ENCODE results near the gene PRX. TPM values are rescaled to one million over a fixed set of nuclear protein-coding genes. Genes with fewer than 3 reads are reported as not detected.

Gene PRX
- polyA plus RNA-seq, 3 donors, result 0.13 to 0.76 TPM; not detected in 1

GRCh38 chr19:40369797-40370196 lies 43.4 kb downstream of the PRX start:
- Histone ChIP-seq H4K20me1 (ENCODE audit: insufficient read depth, low read length) (peaks cover 13% of the 10 kb centered on the region), H2AFZ (ENCODE audit: insufficient read depth, low read depth, low read length, poor library complexity, severe bottlenecking) (no peak overlapping the region), H3K4me3 (replicated peaks in 1 of 3; ENCODE audit: low read depth in 2 of 3, low read length in 3 of 3) (no peak overlapping the region), H3K9ac (ENCODE audit: insufficient read depth, low read length, poor library complexity, severe bottlenecking) (no peak overlapping the region), H3K4me2 (replicated peaks; ENCODE audit: extremely low read depth, low read length, poor library complexity, severe bottlenecking) (no peak overlapping the region), H3K79me2 (ENCODE audit: insufficient read depth, low read length) (peaks cover 5% of the 10 kb centered on the region), H3K9me3 (replicated peaks in 1 of 2; ENCODE audit: control insufficient read depth in 1 of 2, insufficient read depth in 1 of 2, low read length in 2 of 2) (no peaks in the 10 kb centered on the region), H3K27ac (ENCODE audit: low read depth in 1 of 2, low read length in 2 of 2) (no peak overlapping the region), H3K36me3 (replicated peaks in 1 of 2; ENCODE audit: control insufficient read depth in 1 of 2, insufficient read depth in 2 of 2, low read length in 2 of 2) (peaks cover 62 to 75% of the 10 kb centered on the region in 2 donors), H3K4me1 (ENCODE audit: control insufficient read depth in 1 of 2, insufficient read depth in 2 of 2, low read length in 2 of 2) (peaks cover 31 to 45% of the 10 kb centered on the region in 2 donors), H3K27me3 (ENCODE audit: control insufficient read depth in 2 of 2, insufficient read depth in 2 of 2, low read length in 2 of 2) (no peaks in the 10 kb centered on the region)
- TF ChIP-seq CTCF (IDR thresholded peaks at IDR 0.05), result no peak
- Mint-ChIP-seq H3K4me1 (peaks cover 43% of the 10 kb centered on the region), H3K36me3 (peaks cover 66 to 78% of the 10 kb centered on the region in 2 donors), H3K4me3 (no peak overlapping the region), H3K27me3 (ENCODE audit: low read depth in 3 of 3) (no peaks in the 10 kb centered on the region), H3K9me3 (no peaks in the 10 kb centered on the region), H3K27ac (peak overlapping the region in 1 of 7 donors; percentile 63)
- no peak for DNase-seq
- WGBS (ENCODE audit: insufficient coverage), result 97% methylated on average over 10 of the region's 12 CpGs
- intact Hi-C loops (cut with micrococcal nuclease), result loop anchor here in 1 of 2 donors (10.0 kb wide), 1 partner anchor 95 kb away; the partner anchor contains the start of genes BLVRB and SPTBN4

- H3K36me3 ChIP-seq (replicated peaks in 1 of 2; ENCODE audit: control insufficient read depth in 1 of 2, insufficient read depth in 2 of 2, low read length in 2 of 2), result peaks cover 49 to 56% of the 10 kb centered on the region in 2 donors
- Mint-ChIP-seq H3K9me3 (no peaks in the 10 kb centered on the region), H3K4me1 (peaks cover 54% of the 10 kb centered on the region), H3K4me3 (no peak overlapping the region), H3K27ac (peak overlapping the region in 1 of 7 donors; percentile 58), H3K27me3 (ENCODE audit: low read depth in 3 of 3) (peaks cover 0 to 1% (median 0%) of the 10 kb centered on the region in 3 donors), H3K36me3 (peaks cover 52 to 58% of the 10 kb centered on the region in 2 donors)
- no peak overlapping the region for H3K27ac ChIP-seq (ENCODE audit: low read depth in 1 of 2, low read length in 2 of 2)
- TF ChIP-seq CTCF (IDR thresholded peaks at IDR 0.05), result no peak
- no peak overlapping the region for H3K4me2 ChIP-seq (replicated peaks; ENCODE audit: extremely low read depth, low read length, poor library complexity, severe bottlenecking)
- peaks cover 49 to 60% of the 10 kb centered on the region in 2 donors for H3K4me1 ChIP-seq (ENCODE audit: control insufficient read depth in 1 of 2, insufficient read depth in 2 of 2, low read length in 2 of 2)
- H3K79me2 ChIP-seq (ENCODE audit: insufficient read depth, low read length), result peaks cover 5% of the 10 kb centered on the region
- no peak for DNase-seq
- H3K9me3 ChIP-seq (replicated peaks in 1 of 2; ENCODE audit: control insufficient read depth in 1 of 2, insufficient read depth in 1 of 2, low read length in 2 of 2), result no peaks in the 10 kb centered on the region
- H3K9ac ChIP-seq (ENCODE audit: insufficient read depth, low read length, poor library complexity, severe bottlenecking), result no peak overlapping the region
- 88% methylated on average over 5 of the region's 16 CpGs for WGBS (ENCODE audit: insufficient coverage)
- H3K27me3 ChIP-seq (ENCODE audit: control insufficient read depth in 2 of 2, insufficient read depth in 2 of 2, low read length in 2 of 2), result no peaks in the 10 kb centered on the region
- H2AFZ ChIP-seq (ENCODE audit: insufficient read depth, low read depth, low read length, poor library complexity, severe bottlenecking), result no peak overlapping the region
- no peak overlapping the region for H3K4me3 ChIP-seq (replicated peaks in 1 of 3; ENCODE audit: low read depth in 2 of 3, low read length in 3 of 3)
- H4K20me1 ChIP-seq (ENCODE audit: insufficient read depth, low read length), result peaks cover 13% of the 10 kb centered on the region
- intact Hi-C loops (cut with micrococcal nuclease), result loop anchor here in 1 of 2 donors (10.0 kb wide), 1 partner anchor 97 kb away; the partner anchor contains the start of genes BLVRB and SPTBN4
Observed at GRCh38 chr19:40367577-40368434, 45.4 kb downstream of the PRX start.
